Ovary (tissue), 9 donors: ENCODE data around the gene MTERF4. TPM values are rescaled to one million over a fixed set of nuclear protein-coding genes. Genes with fewer than 3 reads are reported as not detected.

ENCODE experiments used
- DNase-seq, 5 donors: peaks; one replicate each; pipeline ENCODE4 v3.0.0-alpha.2; 2019 to 2020
- H3K27ac ChIP-seq, 2 donors: fragments of 200-600 bp; one replicate each; pipeline versions ENCODE4 v1.5.1 to v1.8.0; 2019 to 2022
- H3K27me3 ChIP-seq: fragments of 200-600 bp; one replicate; pipeline ENCODE4 v1.8.0; 2022
- H3K36me3 ChIP-seq: fragments of 200-600 bp; sonication (generic); one replicate; pipeline ENCODE4 v1.5.1; 2019
- H3K4me1 ChIP-seq: one replicate; pipeline ENCODE4 v1.8.1; 2013; ENCODE audit warnings: mild to moderate bottlenecking, moderate library complexity; ENCODE audit not compliant: insufficient read depth
- H3K4me3 ChIP-seq: fragments of 200-600 bp; sonication (generic); one replicate; pipeline ENCODE4 v1.5.1; 2017
- H3K9me3 ChIP-seq, 2 donors: fragments of 200-600 bp in 1 of 2; sonication (generic) in 1 of 2; one replicate each; pipeline versions ENCODE4 v1.5.1 to v1.8.1; 2013 to 2019; ENCODE audit warnings: mild to moderate bottlenecking in 1 of 2, moderate library complexity in 1 of 2
- EP300 ChIP-seq: sonication (generic); formaldehyde crosslinking; IDR thresholded peaks from one replicate; pipeline ENCODE4 v1.6.1; 2017; ENCODE audit warnings: antibody characterized with exemption
- POLR2A ChIP-seq: fragments of 450-650 bp; IDR thresholded peaks from one replicate; pipeline ENCODE4 v1.6.1; 2017; ENCODE audit warnings: antibody characterized with exemption, mild to moderate bottlenecking, moderate library complexity
- WGBS, 3 donors: extraction: QIAGEN DNeasy Blood & Tissue Kit in 1 of 3; methylation state at CpG; one replicate each; pipeline versions ENCODE4 v1.1.5 to v1.1.7; 2013 to 2017; 5-methylcytosine and 5-hydroxymethylcytosine counted together
- intact Hi-C, 4 donors: fragments of 100-400 bp; cut with DNase I; formaldehyde crosslinking; loops; one replicate each; pipeline versions ENCODE4 v1.11.0 to v1.15.1; 2022 to 2023
- polyA plus RNA-seq, 2 donors: library from polyadenylated mRNA; stranded (reverse); fragments of 200-250 nt in 1 of 2; fragments of 350-450 nt in 1 of 2; fragmentation: Illumina TruSeq in 1 of 2; extraction: RNeasy Lipid Tissue Mini Kit (QIAGEN cat#74804) in 1 of 2; gene quantifications; one replicate each; pipeline ENCODE4 v1.2.3, GENCODE V29; 2013 to 2014
- total RNA-seq, 7 donors: library from RNA; depleted of rRNA in 2 of 7; stranded (reverse); fragments of >200 nt in 2 of 7; fragmentation: NEBNext Ultra II Directional in 3 of 7; extraction: Animal tissue kit (Norgen Biotek cat#: 25700) in 3 of 7; gene quantifications; one replicate each; pipeline versions ENCODE4 v1.1.0 to v1.2.4, GENCODE V29; 2016 to 2023
- TF ChIP-seq, protein P1 (sequence below), 3 donors: fragments of 450-650 bp in 2 of 3; fragments of 200-600 bp in 1 of 3; IDR thresholded peaks; one replicate each; pipeline versions ENCODE4 v1.5.1 to v1.8.0; 2016 to 2022; ENCODE audit warnings: antibody characterized with exemption in 3 of 3, mild to moderate bottlenecking in 1 of 3
- donor health status: DM: no; HTN: no; CAD: no; lungs with moderate emphysema.
- donor health status: DM: no; HTN: no; CAD: no.
- donor health status: Bipolar disorder and iron deficiency.
- donor health status: DM: yes; HTN: yes; CAD: no.
- donor health status: DM: no; HTN: no; CAD: no.
- donor health status: DM: yes; HTN: yes; CAD: no.

MTERF4 gene
- total and polyA plus RNA-seq, 9 donors = 24.8 to 60.7 (median 41.6) TPM

DNA sequence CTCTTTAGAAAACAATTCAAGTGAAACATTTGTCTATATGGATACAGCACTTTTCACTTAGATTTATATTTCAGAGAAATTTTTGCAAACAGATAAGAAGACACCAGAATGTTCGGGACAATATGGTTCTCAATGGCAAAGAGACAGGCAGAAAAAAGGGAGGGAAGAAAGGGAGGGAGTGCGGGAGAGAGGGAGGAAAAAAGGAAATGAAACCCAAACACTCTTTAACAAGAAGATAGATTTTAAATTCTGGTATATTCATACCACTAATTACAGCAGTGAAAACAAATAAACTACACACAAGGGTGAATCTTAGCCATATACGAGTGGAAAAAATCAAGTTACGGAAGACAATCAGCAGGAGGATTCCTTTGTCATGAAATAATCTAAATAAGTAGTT lies 44.2 kb upstream of the MTERF4 start:
- no peak for DNase-seq
- Histone ChIP-seq H3K4me1 (no peaks in the 10 kb centered on the region), H3K27ac (no peak overlapping the region), H3K4me3 (no peak overlapping the region), H3K9me3 (no peaks in the 10 kb centered on the region), H3K36me3 (no peaks in the 10 kb centered on the region), H3K27me3 (no peaks in the 10 kb centered on the region)
- intact Hi-C loops = no loop called here
- TF ChIP-seq, protein P1, sequence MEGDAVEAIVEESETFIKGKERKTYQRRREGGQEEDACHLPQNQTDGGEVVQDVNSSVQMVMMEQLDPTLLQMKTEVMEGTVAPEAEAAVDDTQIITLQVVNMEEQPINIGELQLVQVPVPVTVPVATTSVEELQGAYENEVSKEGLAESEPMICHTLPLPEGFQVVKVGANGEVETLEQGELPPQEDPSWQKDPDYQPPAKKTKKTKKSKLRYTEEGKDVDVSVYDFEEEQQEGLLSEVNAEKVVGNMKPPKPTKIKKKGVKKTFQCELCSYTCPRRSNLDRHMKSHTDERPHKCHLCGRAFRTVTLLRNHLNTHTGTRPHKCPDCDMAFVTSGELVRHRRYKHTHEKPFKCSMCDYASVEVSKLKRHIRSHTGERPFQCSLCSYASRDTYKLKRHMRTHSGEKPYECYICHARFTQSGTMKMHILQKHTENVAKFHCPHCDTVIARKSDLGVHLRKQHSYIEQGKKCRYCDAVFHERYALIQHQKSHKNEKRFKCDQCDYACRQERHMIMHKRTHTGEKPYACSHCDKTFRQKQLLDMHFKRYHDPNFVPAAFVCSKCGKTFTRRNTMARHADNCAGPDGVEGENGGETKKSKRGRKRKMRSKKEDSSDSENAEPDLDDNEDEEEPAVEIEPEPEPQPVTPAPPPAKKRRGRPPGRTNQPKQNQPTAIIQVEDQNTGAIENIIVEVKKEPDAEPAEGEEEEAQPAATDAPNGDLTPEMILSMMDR (IDR thresholded peaks at IDR 0.05) = no peak
- TF ChIP-seq POLR2A (no peak), EP300 (no peak)
- WGBS, 3 donors = 71 to 84% (median 77%) methylated on average over 4 of the region's 4 CpGs

DNA sequence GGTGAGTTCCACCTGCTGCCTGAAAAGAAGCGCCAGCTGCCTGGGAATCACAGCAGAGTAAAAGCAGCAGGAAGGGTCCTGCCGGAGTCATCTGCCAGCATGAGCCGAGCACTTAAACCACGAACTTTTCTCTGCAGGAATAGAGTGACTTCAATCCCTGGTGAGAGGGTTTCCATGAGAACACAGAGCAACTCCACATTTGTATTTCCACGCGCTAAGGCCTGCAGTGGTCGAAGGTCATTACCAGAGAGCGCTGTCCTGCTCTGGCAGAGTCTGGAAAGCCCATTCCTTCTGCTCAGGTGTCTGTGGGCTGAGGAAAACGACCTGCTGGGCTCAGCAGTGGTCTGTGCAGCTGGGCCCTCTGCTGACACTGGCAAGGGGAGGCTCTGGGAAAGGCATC lies 40.5 kb upstream of the MTERF4 start:
- no peak overlapping the region for H3K4me3 ChIP-seq
- H3K36me3 ChIP-seq = no peaks in the 10 kb centered on the region
- H3K9me3 ChIP-seq = no peaks in the 10 kb centered on the region
- H3K27ac ChIP-seq = no peak overlapping the region
- H3K4me1 ChIP-seq = no peaks in the 10 kb centered on the region
- 88 to 92% (median 91%) methylated on average over 9 of the region's 9 CpGs for WGBS, 3 donors
- DNase-seq = no peak
- TF ChIP-seq, protein P1 (IDR thresholded peaks at IDR 0.05) = no peak
- TF ChIP-seq EP300 = no peak
- TF ChIP-seq POLR2A = no peak
- H3K27me3 ChIP-seq = no peaks in the 10 kb centered on the region
- intact Hi-C loops = no loop called here

DNA sequence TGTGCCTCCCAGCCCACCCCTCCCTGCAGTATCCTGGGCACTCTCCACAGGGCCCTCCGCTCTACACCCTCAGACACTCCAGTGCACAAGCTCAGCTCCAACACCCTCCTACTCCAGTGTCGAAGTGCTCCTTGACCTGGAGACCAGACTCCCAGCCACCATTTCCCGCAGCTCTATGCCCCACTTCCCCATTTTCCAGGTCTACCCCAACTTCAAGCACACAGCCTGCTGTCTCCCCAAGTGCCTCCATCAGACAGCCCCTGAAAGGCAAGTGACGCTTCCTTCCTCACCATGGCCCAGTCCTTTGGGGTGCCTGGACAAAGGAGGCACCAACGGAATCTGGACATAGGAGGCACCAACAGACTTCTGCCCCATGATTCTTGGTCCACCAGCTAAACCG lies 40.0 kb upstream of the MTERF4 start:
- Histone ChIP-seq H3K4me3 (no peak overlapping the region), H3K27ac (no peak overlapping the region), H3K27me3 (no peaks in the 10 kb centered on the region), H3K4me1 (no peaks in the 10 kb centered on the region), H3K9me3 (no peaks in the 10 kb centered on the region), H3K36me3 (no peaks in the 10 kb centered on the region)
- 95 to 97% (median 96%) methylated on average over 6 of the region's 6 CpGs for WGBS, 3 donors
- intact Hi-C loops = no loop called here
- DNase-seq = no peak
- no peak for TF ChIP-seq EP300
- TF ChIP-seq POLR2A = no peak
- TF ChIP-seq, protein P1 (IDR thresholded peaks at IDR 0.05) = no peak

DNA sequence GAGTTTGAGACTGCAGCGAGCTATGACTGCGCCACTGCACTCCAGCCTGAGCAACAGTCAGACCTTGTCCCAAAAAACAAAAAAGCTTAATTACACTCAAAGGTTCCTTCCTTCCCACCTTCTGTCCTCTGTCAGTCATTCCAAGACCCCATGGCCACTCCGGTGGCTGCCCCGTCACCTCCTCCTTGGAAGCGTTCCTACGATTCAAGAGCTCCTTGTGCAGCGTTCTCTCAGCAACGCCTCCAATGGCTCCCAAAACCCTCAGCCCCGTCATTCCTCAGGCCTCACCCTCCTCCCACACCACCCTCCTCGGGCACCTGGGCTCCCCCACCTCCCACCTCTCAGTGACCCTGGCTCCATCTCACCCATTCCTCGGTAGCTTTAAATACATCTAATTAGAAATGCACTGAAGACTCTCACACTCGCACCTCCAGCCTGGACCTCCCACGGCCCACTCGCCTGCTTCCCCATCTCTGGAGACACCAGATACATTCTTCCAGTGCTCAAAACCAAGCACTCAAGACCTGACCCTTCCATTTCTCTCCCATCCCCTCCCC lies 39.2 kb upstream of the MTERF4 start:
- H3K36me3 ChIP-seq = no peaks in the 10 kb centered on the region
- H3K4me3 ChIP-seq = no peak overlapping the region
- no peaks in the 10 kb centered on the region for H3K9me3 ChIP-seq
- TF ChIP-seq, protein P1 (IDR thresholded peaks at IDR 0.05) = no peak
- TF ChIP-seq POLR2A = no peak
- TF ChIP-seq EP300 = no peak
- H3K27me3 ChIP-seq = no peaks in the 10 kb centered on the region
- H3K27ac ChIP-seq = no peak overlapping the region
- no peak for DNase-seq
- WGBS, 3 donors = 91 to 95% (median 93%) methylated on average over 14 of the region's 14 CpGs
- no peaks in the 10 kb centered on the region for H3K4me1 ChIP-seq
- intact Hi-C loops = no loop called here
